Coronary artery (tissue), 2 donors: ENCODE measurements around the gene HIRA.
"Not testable (repeated sequence)": the region's sequence is repeated elsewhere in the genome, so short reads cannot be mapped to it uniquely, and the experiment has no call there.

Source experiments
- DNase-seq: peaks from one replicate; pipeline ENCODE4 v3.0.0-alpha.2; 2017; ENCODE audit warnings: low spot score
- H3K27ac ChIP-seq, 2 donors: fragments of 200-600 bp; sonication (generic); one replicate each; pipeline ENCODE4 v1.5.1; 2016 to 2019
- H3K4me3 ChIP-seq: fragments of 200-600 bp; sonication (generic); 2 replicates; pipeline ENCODE4 v1.5.1; 2016; ENCODE audit warnings: mild to moderate bottlenecking, moderate library complexity
- CTCF ChIP-seq: fragments of 200-600 bp; sonication (generic); IDR thresholded peaks from one replicate; pipeline ENCODE4 v1.5.1; 2019; ENCODE audit warnings: antibody characterized with exemption

Gene HIRA

GRCh38 chr22:19373450-19373849 lies 58.1 kb downstream of the HIRA start:
- DNase-seq: peak; percentile 8

GRCh38 chr22:19371893-19372292 lies 59.6 kb downstream of the HIRA start:
- no peak overlapping the region for H3K27ac ChIP-seq

More at GRCh38 chr22:19373450-19373849, 58.1 kb downstream of the HIRA start:
- Histone ChIP-seq H3K27ac (no peak overlapping the region), H3K4me3 (no peak overlapping the region)
- TF ChIP-seq CTCF: no peak

GRCh38 chr22:19368876-19369275 lies 62.7 kb downstream of the HIRA start:
- no peak overlapping the region for H3K4me3 ChIP-seq
- DNase-seq: peak; percentile 62
- H3K27ac ChIP-seq: no peak overlapping the region
- no peak for TF ChIP-seq CTCF

More at GRCh38 chr22:19371893-19372292, 59.6 kb downstream of the HIRA start:
- H3K4me3 ChIP-seq: no peak overlapping the region
- TF ChIP-seq CTCF: no peak
- no peak for DNase-seq

- no peak overlapping the region for H3K27ac ChIP-seq
- peak; percentile 9 for DNase-seq
- H3K4me3 ChIP-seq: no peak overlapping the region
- no peak for TF ChIP-seq CTCF
These were observed 63.7 kb downstream of the HIRA start for GRCh38 chr22:19367763-19368367.

- not testable (repeated sequence) for H3K27ac ChIP-seq, DNase-seq, H3K4me3 ChIP-seq
These were observed 68.0 kb downstream of the HIRA start for GRCh38 chr22:19363541-19363940.

GRCh38 chr22:19361501-19362103 lies 69.9 kb downstream of the HIRA start:
- no peak overlapping the region for H3K4me3 ChIP-seq
- no peak for DNase-seq
- TF ChIP-seq CTCF: no peak
- no peak overlapping the region for H3K27ac ChIP-seq

- TF ChIP-seq CTCF: no peak
- Histone ChIP-seq H3K27ac (no peak overlapping the region), H3K4me3 (no peak overlapping the region)
- DNase-seq: no peak
These were observed 70.7 kb downstream of the HIRA start for GRCh38 chr22:19360862-19361261.
